HEK293 (cell line): Measurements from ENCODE around the gene MRPS18A.
A peak's percentile ranks its signal among the peaks of the same experiment; 100 is the strongest.

Source experiments
- AEBP2 ChIP-seq: fragments of 450-650 bp; formaldehyde crosslinking; IDR thresholded peaks from 2 replicates; pipeline ENCODE4 v1.5.1; 2016; ENCODE audit warnings: missing biosample characterization, missing genetic modification characterization, borderline replicate concordance
- ATF2 ChIP-seq: fragments of 450-650 bp; formaldehyde crosslinking; IDR thresholded peaks from 2 replicates; pipeline ENCODE4 v1.5.1; 2016; ENCODE audit warnings: missing biosample characterization, missing genetic modification characterization, low read depth
- FEZF1 ChIP-seq: fragments of 450-650 bp; formaldehyde crosslinking; IDR thresholded peaks from 2 replicates; pipeline ENCODE4 v1.5.1; 2016; ENCODE audit warnings: missing biosample characterization, missing genetic modification characterization
- GLIS2 ChIP-seq: fragments of 450-650 bp; formaldehyde crosslinking; IDR thresholded peaks from 2 replicates; pipeline ENCODE4 v1.5.1; 2016; ENCODE audit warnings: missing biosample characterization, missing genetic modification characterization
- OSR2 ChIP-seq: fragments of 450-650 bp; formaldehyde crosslinking; IDR thresholded peaks from 2 replicates; pipeline ENCODE4 v1.5.1; 2016; ENCODE audit warnings: missing biosample characterization, missing genetic modification characterization
- OVOL3 ChIP-seq: fragments of 450-650 bp; formaldehyde crosslinking; IDR thresholded peaks from 2 replicates; pipeline ENCODE4 v1.5.1; 2016; ENCODE audit warnings: missing biosample characterization, missing genetic modification characterization
- PRDM2 ChIP-seq: fragments of 450-650 bp; formaldehyde crosslinking; IDR thresholded peaks from 2 replicates; pipeline ENCODE4 v1.5.1; 2016; ENCODE audit warnings: missing biosample characterization, missing genetic modification characterization, borderline replicate concordance
- REST ChIP-seq: fragments of 450-650 bp; formaldehyde crosslinking; IDR thresholded peaks from 2 replicates; pipeline ENCODE4 v1.5.1; 2016; ENCODE audit warnings: missing biosample characterization, missing genetic modification characterization
- SCRT1 ChIP-seq: fragments of 450-650 bp; formaldehyde crosslinking; IDR thresholded peaks from 2 replicates; pipeline ENCODE4 v1.5.1; 2016; ENCODE audit warnings: missing biosample characterization, missing genetic modification characterization, borderline replicate concordance
- ZBTB20 ChIP-seq: fragments of 450-650 bp; formaldehyde crosslinking; IDR thresholded peaks from 2 replicates; pipeline ENCODE4 v1.5.1; 2016; ENCODE audit warnings: missing biosample characterization, missing genetic modification characterization
- ZBTB8A ChIP-seq: fragments of 450-650 bp; formaldehyde crosslinking; IDR thresholded peaks from 2 replicates; pipeline ENCODE4 v1.5.1; 2016; ENCODE audit warnings: missing biosample characterization, missing genetic modification characterization
- ZNF138 ChIP-seq: fragments of 450-650 bp; formaldehyde crosslinking; IDR thresholded peaks from 2 replicates; pipeline ENCODE4 v1.5.1; 2016; ENCODE audit warnings: missing biosample characterization, missing genetic modification characterization, borderline replicate concordance
- ZNF140 ChIP-seq: fragments of 450-650 bp; formaldehyde crosslinking; IDR thresholded peaks from 2 replicates; pipeline ENCODE4 v1.5.1; 2016; ENCODE audit warnings: missing biosample characterization, missing genetic modification characterization
- ZNF169 ChIP-seq: fragments of 450-650 bp; formaldehyde crosslinking; IDR thresholded peaks from 2 replicates; pipeline ENCODE4 v1.5.1; 2016; ENCODE audit warnings: missing biosample characterization, missing genetic modification characterization
- ZNF174 ChIP-seq: fragments of 450-650 bp; formaldehyde crosslinking; IDR thresholded peaks from 2 replicates; pipeline ENCODE4 v1.5.0; 2017; ENCODE audit warnings: missing biosample characterization, mild to moderate bottlenecking, missing genetic modification characterization
- ZNF239 ChIP-seq: fragments of 450-650 bp; formaldehyde crosslinking; IDR thresholded peaks from 2 replicates; pipeline ENCODE4 v1.5.1; 2016; ENCODE audit warnings: missing biosample characterization, missing genetic modification characterization
- ZNF335 ChIP-seq: fragments of 450-650 bp; formaldehyde crosslinking; conservative IDR thresholded peaks from 2 replicates; pipeline ENCODE4 v1.5.1; 2016; ENCODE audit warnings: missing biosample characterization, missing genetic modification characterization
- ZNF398 ChIP-seq: fragments of 450-650 bp; formaldehyde crosslinking; IDR thresholded peaks from 2 replicates; pipeline ENCODE4 v1.5.1; 2017; ENCODE audit warnings: missing biosample characterization, missing genetic modification characterization
- ZNF449 ChIP-seq: fragments of 450-650 bp; formaldehyde crosslinking; IDR thresholded peaks from 2 replicates; pipeline ENCODE4 v1.5.1; 2017; ENCODE audit warnings: missing biosample characterization, mild to moderate bottlenecking, missing genetic modification characterization, moderate library complexity
- ZNF473 ChIP-seq: fragments of 450-650 bp; formaldehyde crosslinking; IDR thresholded peaks from 2 replicates; pipeline ENCODE4 v1.5.1; 2017; ENCODE audit warnings: missing biosample characterization, missing genetic modification characterization
- ZNF529 ChIP-seq: fragments of 450-650 bp; formaldehyde crosslinking; IDR thresholded peaks from 2 replicates; pipeline ENCODE4 v1.5.1; 2017; ENCODE audit warnings: missing genetic modification characterization, missing biosample characterization; ENCODE audit not compliant: insufficient replicate concordance
- ZNF530 ChIP-seq: fragments of 450-650 bp; formaldehyde crosslinking; IDR thresholded peaks from 2 replicates; pipeline ENCODE4 v1.5.1; 2016; ENCODE audit warnings: low read depth, missing biosample characterization, missing genetic modification characterization
- ZNF558 ChIP-seq: fragments of 450-650 bp; formaldehyde crosslinking; IDR thresholded peaks from 2 replicates; pipeline ENCODE4 v1.5.1; 2016; ENCODE audit warnings: missing biosample characterization, missing genetic modification characterization
- ZNF561 ChIP-seq: fragments of 450-650 bp; IDR thresholded peaks from 2 replicates; pipeline ENCODE4 v1.5.1; 2018; ENCODE audit warnings: missing biosample characterization, missing genetic modification characterization, borderline replicate concordance
- ZNF776 ChIP-seq: fragments of 450-650 bp; formaldehyde crosslinking; IDR thresholded peaks from 2 replicates; pipeline ENCODE4 v1.5.0; 2017; ENCODE audit warnings: missing biosample characterization, missing genetic modification characterization, borderline replicate concordance

Gene MRPS18A

GRCh38 chr6:43707767-43708166 lies 20.2 kb upstream of the MRPS18A start (continued):
- TF ChIP-seq ZNF449 (tag by site-specific recombination): no peak
- TF ChIP-seq FEZF1 (tag by site-specific recombination): peak; percentile 88
- TF ChIP-seq ZBTB20 (tag by site-specific recombination): peak; percentile 38; the same call in 1 of the 2 replicates
- no peak for TF ChIP-seq ZNF473 (tag by site-specific recombination)
- TF ChIP-seq ZNF174 (tag by site-specific recombination): no peak
- TF ChIP-seq AEBP2 (tag by site-specific recombination): no peak
- TF ChIP-seq ZNF138 (tag by site-specific recombination): no peak
- no peak for TF ChIP-seq OVOL3 (tag by site-specific recombination)
- no peak for TF ChIP-seq ZNF239 (tag by site-specific recombination)
- TF ChIP-seq ZNF561: peak; percentile 66
- no peak for TF ChIP-seq PRDM2 (tag by site-specific recombination)
- no peak for TF ChIP-seq ZNF169 (tag by site-specific recombination)
- no peak for TF ChIP-seq REST (tag by site-specific recombination)
- no peak for TF ChIP-seq ZNF530 (tag by site-specific recombination)
- no peak for TF ChIP-seq ZNF140 (tag by site-specific recombination)
- TF ChIP-seq ZNF398: peak; percentile 32; the same call in 1 of the 2 replicates
- TF ChIP-seq ATF2: no peak
- TF ChIP-seq ZNF558 (tag by site-specific recombination): no peak
- TF ChIP-seq GLIS2: no peak
- TF ChIP-seq ZBTB8A (tag by site-specific recombination): no peak
- TF ChIP-seq ZNF335 (tag by site-specific recombination): no peak; the same call in 1 of the 2 replicates
- TF ChIP-seq OSR2 (tag by site-specific recombination): peak; percentile 83
- no peak for TF ChIP-seq ZNF529
- no peak for TF ChIP-seq SCRT1 (tag by site-specific recombination)
- no peak for TF ChIP-seq ZNF776 (tag by site-specific recombination)
